SK-N-SH (cell line): ENCODE results near the gene GPR183. TPM values are rescaled to one million over a fixed set of nuclear protein-coding genes. Genes with fewer than 3 reads are reported as not detected.

Source experiments
- CTCF ChIA-PET: fragments of 300-600, 350-600 bp; formaldehyde crosslinking; extraction: SDS; loops from one replicate; lab custom pipeline; 2021; lab: Yijun Ruan, JAX
- POLR2A ChIA-PET: fragments of 350-600 bp; sonication (Branson Sonifier 250); formaldehyde crosslinking; extraction: SDS; loops from one replicate; lab custom pipeline; 2020; ENCODE audit warnings: antibody characterized with exemption, inconsistent platforms; lab: Yijun Ruan, JAX
- DNase-seq: peaks from one replicate; pipeline ENCODE4 v3.0.0; 2012
- H2AFZ ChIP-seq: fragments of 200-600 bp; sonication (generic); 2 replicates; pipeline ENCODE4 v1.8.1; 2016; ENCODE audit warnings: antibody characterized with exemption, mild to moderate bottlenecking, low read depth
- H3F3A ChIP-seq: fragments of 200-600 bp; sonication (generic); replicated peaks from 2 replicates; pipeline ENCODE3; 2016; ENCODE audit warnings: antibody characterized with exemption, mild to moderate bottlenecking; ENCODE audit not compliant: insufficient read depth
- H3K27ac ChIP-seq, 2 experiments: fragments of 200-500 bp in 1 of 2; fragments of 200-600 bp in 1 of 2; sonication (Bioruptor generic) in 1 of 2; sonication (generic), shearing (Covaris generic) in 1 of 2; 2 replicates each; pipeline versions ENCODE4 v1.5.1 to v1.6.1; 2014 to 2016; ENCODE audit warnings: low read depth in 2 of 2, inconsistent platforms in 1 of 2, low read length in 1 of 2, mild to moderate bottlenecking in 1 of 2, mixed read lengths in 1 of 2
- H3K27me3 ChIP-seq: fragments of 200-600 bp; sonication (generic), shearing (Covaris generic); 2 replicates; pipeline ENCODE4 v1.6.1; 2016; ENCODE audit warnings: mixed run types; ENCODE audit not compliant: insufficient read depth
- H3K36me3 ChIP-seq, 2 experiments: fragments of 200-500 bp in 1 of 2; fragments of 200-600 bp in 1 of 2; sonication (Bioruptor generic) in 1 of 2; sonication (generic) in 1 of 2; replicated peaks in 1 of 2; 2 replicates each; pipeline versions ENCODE3 to v1.5.1; 2014 to 2016; ENCODE audit warnings: low read length in 1 of 2, mild to moderate bottlenecking in 1 of 2; ENCODE audit not compliant: insufficient read depth in 2 of 2, control insufficient read depth in 1 of 2
- H3K4me1 ChIP-seq, 2 experiments: fragments of 200-500 bp in 1 of 2; fragments of 200-600 bp in 1 of 2; sonication (Bioruptor generic) in 1 of 2; sonication (generic), shearing (Covaris generic) in 1 of 2; 2 replicates each; pipeline versions ENCODE4 v1.5.1 to v1.6.1; 2014 to 2016; ENCODE audit warnings: low read depth in 1 of 2, low read length in 1 of 2, mixed run types in 1 of 2; ENCODE audit not compliant: insufficient read depth in 2 of 2, control insufficient read depth in 1 of 2
- H3K4me2 ChIP-seq: fragments of 200-600 bp; sonication (generic), shearing (Covaris generic); 2 replicates; pipeline ENCODE4 v1.6.1; 2017; ENCODE audit warnings: mixed run types
- H3K4me3 ChIP-seq, 2 experiments: fragments of 200-500 bp in 1 of 2; fragments of 200-600 bp in 1 of 2; sonication (Bioruptor generic) in 1 of 2; sonication (generic), shearing (Covaris generic) in 1 of 2; 2 replicates each; pipeline versions ENCODE4 v1.5.1 to v1.8.1; 2014 to 2016; ENCODE audit warnings: low read depth in 2 of 2, inconsistent platforms in 1 of 2, low read length in 1 of 2, mild to moderate bottlenecking in 1 of 2, mixed read lengths in 1 of 2, moderate library complexity in 1 of 2
- H3K79me2 ChIP-seq: fragments of 200-600 bp; sonication (generic); 2 replicates; pipeline ENCODE4 v1.8.1; 2017; ENCODE audit warnings: mild to moderate bottlenecking; ENCODE audit not compliant: insufficient read depth
- H3K9ac ChIP-seq: fragments of 200-600 bp; sonication (generic); 2 replicates; pipeline ENCODE4 v1.6.1; 2017; ENCODE audit warnings: mixed run types
- H3K9me2 ChIP-seq: fragments of 200-600 bp; sonication (generic); 2 replicates; pipeline ENCODE4 v1.6.1; 2017; ENCODE audit warnings: mixed run types
- H3K9me3 ChIP-seq: fragments of 200-600 bp; sonication (generic); 2 replicates; pipeline ENCODE4 v1.6.1; 2017; ENCODE audit warnings: mixed run types, mild to moderate bottlenecking, moderate library complexity
- H4K20me1 ChIP-seq: fragments of 200-600 bp; sonication (generic); 2 replicates; pipeline ENCODE4 v1.6.1; 2017; ENCODE audit warnings: mild to moderate bottlenecking, mixed run types; ENCODE audit not compliant: insufficient read depth
- ELF1 ChIP-seq: IDR thresholded peaks from 2 replicates; pipeline ENCODE4 v1.4.0; 2012
- FOSL2 ChIP-seq: IDR thresholded peaks from 2 replicates; pipeline ENCODE4 v1.4.0; 2012; ENCODE audit warnings: low read depth, mild to moderate bottlenecking, moderate library complexity, borderline replicate concordance
- FOXM1 ChIP-seq: IDR thresholded peaks from 2 replicates; pipeline ENCODE4 v1.4.0; 2012; ENCODE audit warnings: low read depth, mild to moderate bottlenecking
- GATA2 ChIP-seq: sonication (generic); formaldehyde crosslinking; IDR thresholded peaks from 2 replicates; pipeline ENCODE4 v1.5.0; 2020; ENCODE audit warnings: mild to moderate bottlenecking, missing genetic modification reagents
- NFIC ChIP-seq: IDR thresholded peaks from 2 replicates; pipeline ENCODE4 v1.4.0; 2012; ENCODE audit warnings: borderline replicate concordance
- NRF1 ChIP-seq: IDR thresholded peaks from 2 replicates; pipeline ENCODE4 v1.6.1; 2012; ENCODE audit warnings: low read depth, mild to moderate bottlenecking, low read length
- RAD21 ChIP-seq: IDR thresholded peaks from 2 replicates; pipeline ENCODE4 v1.6.1; 2012; ENCODE audit warnings: mild to moderate bottlenecking, low read length
- RCOR1 ChIP-seq: fragments of 150-350 bp; IDR thresholded peaks from 2 replicates; pipeline ENCODE4 v1.6.1; 2017; ENCODE audit warnings: antibody characterized with exemption, low read length
- RFX5 ChIP-seq: IDR thresholded peaks from 2 replicates; pipeline ENCODE4 v1.6.1; 2012; ENCODE audit warnings: mild to moderate bottlenecking, improper control_type of control experiment, low read length
- RXRA ChIP-seq: IDR thresholded peaks from 2 replicates; pipeline ENCODE4 v1.4.0; 2012; ENCODE audit warnings: low read depth, mild to moderate bottlenecking, borderline replicate concordance
- SIN3A ChIP-seq: IDR thresholded peaks from 2 replicates; pipeline ENCODE4 v1.6.1; 2012; ENCODE audit warnings: low read depth, mild to moderate bottlenecking, low read length, moderate library complexity, borderline replicate concordance
- SMC3 ChIP-seq: IDR thresholded peaks from 2 replicates; pipeline ENCODE4 v1.6.1; 2012; ENCODE audit warnings: low read depth, low read length, improper control_type of control experiment
- TAF1 ChIP-seq: IDR thresholded peaks from 2 replicates; pipeline ENCODE4 v1.6.1; 2012; ENCODE audit warnings: low read depth, mild to moderate bottlenecking, low read length, moderate library complexity, borderline replicate concordance
- TCF12 ChIP-seq: IDR thresholded peaks from 2 replicates; pipeline ENCODE4 v1.4.0; 2012
- TEAD4 ChIP-seq: IDR thresholded peaks from 2 replicates; pipeline ENCODE4 v1.4.0; 2012; ENCODE audit warnings: mild to moderate bottlenecking, borderline replicate concordance; ENCODE audit not compliant: insufficient read depth
- WGBS: methylation state at CpG from one replicate; pipeline ENCODE4 v1.1.6; 2017; ENCODE audit warnings: low lambda C conversion rate; 5-methylcytosine and 5-hydroxymethylcytosine counted together
- polyA plus RNA-seq, 3 experiments: library from polyadenylated mRNA; depleted of rRNA; stranded (reverse); fragments of >200 nt; gene quantifications; 2 replicates each; pipeline ENCODE4 v1.2.3, GENCODE V29; 2012
- TF ChIP-seq, protein P1 (sequence below): fragments of 200-600 bp; sonication (generic); IDR thresholded peaks from 2 replicates; pipeline ENCODE4 v1.6.1; 2017; ENCODE audit warnings: antibody characterized with exemption, mild to moderate bottlenecking, moderate library complexity
- TF ChIP-seq, protein P2 (sequence below): fragments of 150-350 bp; IDR thresholded peaks from 2 replicates; pipeline ENCODE4 v1.6.1; 2017; ENCODE audit warnings: antibody characterized with exemption, low read length, low read depth, borderline replicate concordance
- TF ChIP-seq, protein P3 (sequence below): IDR thresholded peaks from 2 replicates; pipeline ENCODE4 v1.4.0; 2012; ENCODE audit warnings: low read depth, borderline replicate concordance
- TF ChIP-seq, protein P4 (sequence below): IDR thresholded peaks from 2 replicates; pipeline ENCODE4 v1.4.0; 2012; ENCODE audit warnings: low read depth, borderline replicate concordance

GPR183 gene
- polyA plus RNA-seq, 1 of the 3 experiments (the other 2 are of a cell fraction) = 0.07 TPM

GRCh38 chr13:99278843-99279242, 28.4 kb downstream of the GPR183 start:
- CTCF ChIA-PET = interaction anchor here (1.1 to 7.8 kb wide), 3 partner anchors 9 to 158 kb away, joined by 4 to 38 read pairs (median 6); no protein-coding TSS in a partner anchor
- no peak for TF ChIP-seq RFX5
- TF ChIP-seq RCOR1 = no peak
- TF ChIP-seq, protein P1, sequence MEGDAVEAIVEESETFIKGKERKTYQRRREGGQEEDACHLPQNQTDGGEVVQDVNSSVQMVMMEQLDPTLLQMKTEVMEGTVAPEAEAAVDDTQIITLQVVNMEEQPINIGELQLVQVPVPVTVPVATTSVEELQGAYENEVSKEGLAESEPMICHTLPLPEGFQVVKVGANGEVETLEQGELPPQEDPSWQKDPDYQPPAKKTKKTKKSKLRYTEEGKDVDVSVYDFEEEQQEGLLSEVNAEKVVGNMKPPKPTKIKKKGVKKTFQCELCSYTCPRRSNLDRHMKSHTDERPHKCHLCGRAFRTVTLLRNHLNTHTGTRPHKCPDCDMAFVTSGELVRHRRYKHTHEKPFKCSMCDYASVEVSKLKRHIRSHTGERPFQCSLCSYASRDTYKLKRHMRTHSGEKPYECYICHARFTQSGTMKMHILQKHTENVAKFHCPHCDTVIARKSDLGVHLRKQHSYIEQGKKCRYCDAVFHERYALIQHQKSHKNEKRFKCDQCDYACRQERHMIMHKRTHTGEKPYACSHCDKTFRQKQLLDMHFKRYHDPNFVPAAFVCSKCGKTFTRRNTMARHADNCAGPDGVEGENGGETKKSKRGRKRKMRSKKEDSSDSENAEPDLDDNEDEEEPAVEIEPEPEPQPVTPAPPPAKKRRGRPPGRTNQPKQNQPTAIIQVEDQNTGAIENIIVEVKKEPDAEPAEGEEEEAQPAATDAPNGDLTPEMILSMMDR = no peak
- TF ChIP-seq TAF1 = no peak
- TF ChIP-seq SMC3 = no peak
- TF ChIP-seq GATA2 = no peak
- TF ChIP-seq SIN3A = no peak
- TF ChIP-seq RAD21 = no peak
- TF ChIP-seq RXRA = no peak
- Histone ChIP-seq H3K4me2 (no peak overlapping the region), H3K9ac (no peak overlapping the region), H3K79me2 (peaks cover 3% of the 10 kb centered on the region; the same call in 1 of the 2 replicates), H3K36me3 (peaks cover 0 to 8% of the 10 kb centered on the region in 2 experiments), H2AFZ (no peak overlapping the region), H3F3A (peaks cover 11% of the 10 kb centered on the region), H3K4me3 (no peak overlapping the region), H3K4me1 (peaks cover 3 to 7% of the 10 kb centered on the region in 2 experiments; a peak in 3 of 4 replicates), H3K9me3 (no peaks in the 10 kb centered on the region), H3K27ac (no peak overlapping the region), H3K9me2 (no peaks in the 10 kb centered on the region), H3K27me3 (no peaks in the 10 kb centered on the region), H4K20me1 (peaks cover 5% of the 10 kb centered on the region; the same call in 1 of the 2 replicates)
- WGBS = 96% methylated on average over 3 of the region's 3 CpGs
- POLR2A ChIA-PET = no interaction called here
- no peak for DNase-seq

DNA sequence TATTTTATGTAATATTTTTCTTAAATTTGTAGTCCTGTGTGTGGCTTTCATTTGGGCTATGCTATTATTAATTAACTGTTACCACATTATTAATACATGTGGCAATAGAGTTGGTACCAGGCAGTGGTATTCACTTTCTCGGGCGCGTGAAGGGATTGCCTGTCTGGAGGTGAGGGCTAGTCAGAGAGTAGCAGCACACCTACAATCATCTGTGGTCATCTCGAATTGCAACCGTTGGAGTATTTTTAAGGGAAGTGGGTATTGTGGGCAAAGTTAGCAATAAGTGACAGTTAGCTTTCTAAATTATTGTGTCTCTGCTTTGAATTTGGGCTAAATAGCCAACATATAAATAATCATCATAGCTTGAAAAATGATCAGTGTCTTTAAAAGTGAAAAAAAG, 29.0 kb downstream of the GPR183 start:
- no peaks in the 10 kb centered on the region for H3K27me3 ChIP-seq
- no peak overlapping the region for H3K4me2 ChIP-seq
- TF ChIP-seq NRF1 (no peak), TAF1 (no peak), RCOR1 (no peak), FOXM1 (no peak), ELF1 (no peak), TEAD4 (no peak), RFX5 (no peak), GATA2 (no peak), FOSL2 (no peak), NFIC (no peak), TCF12 (no peak)
- TF ChIP-seq, protein P2, sequence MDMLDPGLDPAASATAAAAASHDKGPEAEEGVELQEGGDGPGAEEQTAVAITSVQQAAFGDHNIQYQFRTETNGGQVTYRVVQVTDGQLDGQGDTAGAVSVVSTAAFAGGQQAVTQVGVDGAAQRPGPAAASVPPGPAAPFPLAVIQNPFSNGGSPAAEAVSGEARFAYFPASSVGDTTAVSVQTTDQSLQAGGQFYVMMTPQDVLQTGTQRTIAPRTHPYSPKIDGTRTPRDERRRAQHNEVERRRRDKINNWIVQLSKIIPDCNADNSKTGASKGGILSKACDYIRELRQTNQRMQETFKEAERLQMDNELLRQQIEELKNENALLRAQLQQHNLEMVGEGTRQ = no peak
- TF ChIP-seq, protein P3, sequence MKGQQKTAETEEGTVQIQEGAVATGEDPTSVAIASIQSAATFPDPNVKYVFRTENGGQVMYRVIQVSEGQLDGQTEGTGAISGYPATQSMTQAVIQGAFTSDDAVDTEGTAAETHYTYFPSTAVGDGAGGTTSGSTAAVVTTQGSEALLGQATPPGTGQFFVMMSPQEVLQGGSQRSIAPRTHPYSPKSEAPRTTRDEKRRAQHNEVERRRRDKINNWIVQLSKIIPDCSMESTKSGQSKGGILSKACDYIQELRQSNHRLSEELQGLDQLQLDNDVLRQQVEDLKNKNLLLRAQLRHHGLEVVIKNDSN = no peak
- TF ChIP-seq, protein P4, sequence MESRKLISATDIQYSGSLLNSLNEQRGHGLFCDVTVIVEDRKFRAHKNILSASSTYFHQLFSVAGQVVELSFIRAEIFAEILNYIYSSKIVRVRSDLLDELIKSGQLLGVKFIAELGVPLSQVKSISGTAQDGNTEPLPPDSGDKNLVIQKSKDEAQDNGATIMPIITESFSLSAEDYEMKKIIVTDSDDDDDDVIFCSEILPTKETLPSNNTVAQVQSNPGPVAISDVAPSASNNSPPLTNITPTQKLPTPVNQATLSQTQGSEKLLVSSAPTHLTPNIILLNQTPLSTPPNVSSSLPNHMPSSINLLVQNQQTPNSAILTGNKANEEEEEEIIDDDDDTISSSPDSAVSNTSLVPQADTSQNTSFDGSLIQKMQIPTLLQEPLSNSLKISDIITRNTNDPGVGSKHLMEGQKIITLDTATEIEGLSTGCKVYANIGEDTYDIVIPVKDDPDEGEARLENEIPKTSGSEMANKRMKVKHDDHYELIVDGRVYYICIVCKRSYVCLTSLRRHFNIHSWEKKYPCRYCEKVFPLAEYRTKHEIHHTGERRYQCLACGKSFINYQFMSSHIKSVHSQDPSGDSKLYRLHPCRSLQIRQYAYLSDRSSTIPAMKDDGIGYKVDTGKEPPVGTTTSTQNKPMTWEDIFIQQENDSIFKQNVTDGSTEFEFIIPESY = no peak
- H3F3A ChIP-seq = peaks cover 10% of the 10 kb centered on the region
- H3K4me1 ChIP-seq = peaks cover 3 to 7% of the 10 kb centered on the region in 2 experiments; a peak in 3 of 4 replicates
- H3K36me3 ChIP-seq = peaks cover 0 to 8% of the 10 kb centered on the region in 2 experiments
- H3K9me3 ChIP-seq = no peaks in the 10 kb centered on the region
- DNase-seq = no peak
- peaks cover 3% of the 10 kb centered on the region; the same call in 1 of the 2 replicates for H3K79me2 ChIP-seq
- 100% methylated on average over 5 of the region's 5 CpGs for WGBS
- ChIA-PET CTCF (interaction anchor here (1.1 to 7.8 kb wide), 3 partner anchors 8 to 158 kb away, joined by 4 to 38 read pairs (median 6); no protein-coding TSS in a partner anchor), POLR2A (no interaction called here)
- no peak overlapping the region for H3K9ac ChIP-seq
- no peaks in the 10 kb centered on the region for H3K9me2 ChIP-seq
- no peak overlapping the region for H2AFZ ChIP-seq
- no peak overlapping the region for H3K27ac ChIP-seq
- H3K4me3 ChIP-seq = no peak overlapping the region
- peaks cover 5% of the 10 kb centered on the region; the same call in 1 of the 2 replicates for H4K20me1 ChIP-seq
